ENCODE data around the gene CBLL1.

Gene CBLL1

GRCh38 chr7:107743567-107744344, at the start of gene CBLL1:
Gene CBLL1 (plus strand): TSS chr7:107744142. CDS start chr7:107744164, 22 bp downstream.
- in situ Hi-C loops (cut with HindIII; ENCODE audit: low sequenced_read_pairs) = no loop called here
- TF ChIP-seq CTCF (IDR thresholded peaks at IDR 0.05; ENCODE audit: low read depth, low read length) = peak; percentile 87
- peak; percentile 98 for DNase-seq (ENCODE audit: low read depth, low spot score)
- H3K4me3 ChIP-seq (ENCODE audit: low read depth, low read length) = peak within 1 kb of the TSS; percentile 94

GRCh38 chr7:107694386-107694785, 49.6 kb upstream of the CBLL1 start:
- in situ Hi-C loops (cut with HindIII; ENCODE audit: low sequenced_read_pairs) = no loop called here
- TF ChIP-seq CTCF (IDR thresholded peaks at IDR 0.05; ENCODE audit: low read depth, low read length) = no peak
- H3K4me3 ChIP-seq (ENCODE audit: low read depth, low read length) = no peak overlapping the region
- peak; percentile 30 for DNase-seq (ENCODE audit: low read depth, low spot score)

- no peak for DNase-seq (ENCODE audit: low read depth, low spot score)
- TF ChIP-seq CTCF (IDR thresholded peaks at IDR 0.05; ENCODE audit: low read depth, low read length) = no peak
- no peak overlapping the region for H3K4me3 ChIP-seq (ENCODE audit: low read depth, low read length)
- in situ Hi-C loops (cut with HindIII; ENCODE audit: low sequenced_read_pairs) = no loop called here
These were observed 47.5 kb upstream of the CBLL1 start for GRCh38 chr7:107696330-107696946.

GRCh38 chr7:107697321-107698049, 46.5 kb upstream of the CBLL1 start:
- no peak overlapping the region for H3K4me3 ChIP-seq (ENCODE audit: low read depth, low read length)
- TF ChIP-seq CTCF (IDR thresholded peaks at IDR 0.05; ENCODE audit: low read depth, low read length) = no peak
- in situ Hi-C loops (cut with HindIII; ENCODE audit: low sequenced_read_pairs) = no loop called here
- DNase-seq (ENCODE audit: low read depth, low spot score) = no peak

- no peak for TF ChIP-seq CTCF (IDR thresholded peaks at IDR 0.05; ENCODE audit: low read depth, low read length)
- DNase-seq (ENCODE audit: low read depth, low spot score) = no peak
- in situ Hi-C loops (cut with HindIII; ENCODE audit: low sequenced_read_pairs) = no loop called here
- no peak overlapping the region for H3K4me3 ChIP-seq (ENCODE audit: low read depth, low read length)
These were observed 43.4 kb upstream of the CBLL1 start for GRCh38 chr7:107700570-107700969.

GRCh38 chr7:107701191-107701590, 42.8 kb upstream of the CBLL1 start:
- DNase-seq (ENCODE audit: low read depth, low spot score) = no peak
- H3K4me3 ChIP-seq (ENCODE audit: low read depth, low read length) = no peak overlapping the region
- no peak for TF ChIP-seq CTCF (IDR thresholded peaks at IDR 0.05; ENCODE audit: low read depth, low read length)
- in situ Hi-C loops (cut with HindIII; ENCODE audit: low sequenced_read_pairs) = no loop called here
